K562 (cell line): ENCODE data around the gene HDLBP. TPM values are rescaled to one million over a fixed set of nuclear protein-coding genes. Genes with fewer than 3 reads are reported as not detected.

ENCODE experiments used
- ATAC-seq: fragments of 200-7000 bp; cut with Tn5 transposase; 3 replicates; pipeline ENCODE4 v1.9.1; 2020; ENCODE audit warnings: moderate library complexity
- BruUV-seq: library from RNA; stranded (reverse); fragments of 400-500 nt; replicated peaks from 2 replicates; lab custom pipeline; 2021; lab: Mats Ljungman, UMichigan
- CTCF ChIA-PET: fragments of 300-600 bp; formaldehyde crosslinking; extraction: SDS; loops from one replicate; lab custom pipeline; 2021; ENCODE audit warnings: low intra/inter-chr PET ratio; lab: Yijun Ruan, JAX
- POLR2A ChIA-PET: fragments of 300-600, 350-650 bp; sonication (Branson Sonifier 250); formaldehyde crosslinking; extraction: SDS; loops from one replicate; lab custom pipeline; 2021; ENCODE audit warnings: antibody characterized with exemption, inconsistent platforms; lab: Yijun Ruan, JAX
- DNase-seq, 4 experiments: peaks; one replicate each; pipeline versions ENCODE4 v3.0.0 to v3.0.0-alpha.2; 2011 to 2018; ENCODE audit warnings: low spot score in 3 of 4, mixed read lengths in 3 of 4; ENCODE audit errors: extremely low read depth in 1 of 4
- FAIRE-seq: peaks from 2 replicates; lab custom pipeline; 2011; peaks lifted over from hg19 to GRCh38; lab: Jason Lieb, UNC
- H2AFZ ChIP-seq: 2 replicates; pipeline ENCODE4 v1.6.0; 2011; ENCODE audit warnings: low read depth, low read length, control low read depth, inconsistent platforms
- H3K27ac ChIP-seq: fragments of 200-600 bp; 3 replicates; pipeline ENCODE4 v1.8.0; 2011; ENCODE audit warnings: low read depth, mild to moderate bottlenecking, control low read depth, inconsistent platforms, low read length, moderate library complexity, mixed read lengths; ENCODE audit errors: extremely low read depth
- H3K27me3 ChIP-seq, 2 experiments: fragments of 300-600 bp in 1 of 2; 2 replicates in 1 of 2; 3 replicates in 1 of 2; pipeline versions ENCODE4 v1.6.0 to v1.8.0; 2011; ENCODE audit warnings: inconsistent platforms in 2 of 2, low read length in 2 of 2, mild to moderate bottlenecking in 1 of 2, mixed read lengths in 1 of 2, moderate library complexity in 1 of 2; ENCODE audit not compliant: control insufficient read depth in 2 of 2, insufficient read depth in 2 of 2
- H3K36me3 ChIP-seq: fragments of 300-600 bp; 3 replicates; pipeline ENCODE4 v1.8.0; 2011; ENCODE audit warnings: mild to moderate bottlenecking, low read length, inconsistent platforms; ENCODE audit not compliant: control insufficient read depth, insufficient read depth
- H3K4me1 ChIP-seq, 2 experiments: fragments of 200-600 bp in 1 of 2; replicated peaks in 1 of 2; 2 replicates in 1 of 2; 3 replicates in 1 of 2; pipeline versions ENCODE4 v1.5.1 to v1.8.0; 2011; ENCODE audit warnings: inconsistent platforms in 2 of 2, low read length in 2 of 2, mild to moderate bottlenecking in 1 of 2, mixed read lengths in 1 of 2, moderate library complexity in 1 of 2; ENCODE audit not compliant: control insufficient read depth in 2 of 2, insufficient read depth in 2 of 2
- H3K4me2 ChIP-seq: 2 replicates; pipeline ENCODE4 v1.6.1; 2011; ENCODE audit warnings: low read length, control low read depth, inconsistent platforms, mixed read lengths; ENCODE audit not compliant: insufficient read depth
- H3K4me3 ChIP-seq: fragments of 200-600 bp; sonication (generic), shearing (Covaris generic); 2 replicates; pipeline ENCODE4 v1.5.1; 2016; ENCODE audit warnings: control low read depth, inconsistent platforms
- H3K79me2 ChIP-seq: fragments of 200-600 bp; 3 replicates; pipeline ENCODE4 v1.8.0; 2011; ENCODE audit warnings: low read length, inconsistent platforms; ENCODE audit not compliant: control insufficient read depth, insufficient read depth
- H3K9ac ChIP-seq, 2 experiments: 2 replicates each; pipeline versions ENCODE4 v1.6.0 to v1.6.1; 2011; ENCODE audit warnings: low read depth in 2 of 2, low read length in 2 of 2, control low read depth in 1 of 2, inconsistent platforms in 1 of 2, mild to moderate bottlenecking in 1 of 2, mixed read lengths in 1 of 2; ENCODE audit not compliant: insufficient read depth in 1 of 2
- H3K9me1 ChIP-seq: one replicate; pipeline ENCODE4 v1.6.0; 2011; ENCODE audit warnings: inconsistent platforms, mild to moderate bottlenecking, low read length, moderate library complexity; ENCODE audit not compliant: control insufficient read depth, insufficient read depth
- H3K9me3 ChIP-seq: replicated peaks from 2 replicates; pipeline ENCODE4 v1.5.1; 2011; ENCODE audit warnings: low read depth, low read length, inconsistent platforms; ENCODE audit not compliant: control insufficient read depth, insufficient read depth
- H4K20me1 ChIP-seq: replicated peaks from 2 replicates; pipeline ENCODE4 v1.6.1; 2011; ENCODE audit warnings: low read length, inconsistent platforms, mixed read lengths; ENCODE audit not compliant: control insufficient read depth, insufficient read depth
- BMI1 ChIP-seq: fragments of 150-350 bp; IDR thresholded peaks from 2 replicates; pipeline ENCODE4 v1.6.1; 2014; ENCODE audit warnings: low read length
- MYBL2 ChIP-seq, 2 experiments: fragments of 450-650 bp in 1 of 2; sonication (generic) in 1 of 2; formaldehyde crosslinking in 1 of 2; IDR thresholded peaks; 2 replicates each; pipeline versions ENCODE4 v1.6.1 to v1.8.1; 2017 to 2022; ENCODE audit warnings: borderline replicate concordance in 1 of 2, inconsistent platforms in 1 of 2, low read depth in 1 of 2, mild to moderate bottlenecking in 1 of 2, missing genetic modification reagents in 1 of 2, moderate library complexity in 1 of 2
- NR3C1 ChIP-seq: sonication (generic); formaldehyde crosslinking; IDR thresholded peaks from 2 replicates; pipeline ENCODE4 v1.8.1; 2022; ENCODE audit warnings: missing genetic modification reagents
- PRPF4 ChIP-seq: fragments of 200-400 bp; formaldehyde crosslinking; IDR thresholded peaks from one replicate; pipeline ENCODE4 v1.6.1; 2017; ENCODE audit warnings: low read length, low read depth, mild to moderate bottlenecking; ENCODE audit not compliant: insufficient read depth, poor library complexity, severe bottlenecking
- TRIM25 ChIP-seq: fragments of 450-650 bp; IDR thresholded peaks from 2 replicates; pipeline ENCODE4 v1.7.0; 2016; ENCODE audit warnings: borderline replicate concordance
- XRCC3 ChIP-seq: fragments of 450-650 bp; IDR thresholded peaks from 2 replicates; pipeline ENCODE4 v1.6.1; 2017; ENCODE audit warnings: mild to moderate bottlenecking, moderate library complexity
- ZNF121 ChIP-seq: sonication (generic); formaldehyde crosslinking; conservative IDR thresholded peaks from 2 replicates; pipeline ENCODE4 v1.8.0; 2022; ENCODE audit warnings: missing genetic modification reagents
- WGBS: fragments of 100-300 bp; shearing (Covaris generic); methylation state at CpG from one replicate; pipeline ENCODE4 v1.1.6; 2016; ENCODE audit warnings: low coverage, mixed read lengths; ENCODE audit not compliant: insufficient coverage; ENCODE audit errors: missing lambda C conversion rate; 5-methylcytosine and 5-hydroxymethylcytosine counted together
- in situ Hi-C: fragments of 300-500 bp; cut with MboI; formaldehyde crosslinking; loops from 4 replicates; pipeline ENCODE4 v1.15.0; 2018; ENCODE audit warnings: inconsistent platforms, mixed read lengths
- intact Hi-C: fragments of 100-400 bp; cut with micrococcal nuclease; formaldehyde crosslinking; loops from 2 replicates; pipeline ENCODE4 v1.14.2; 2022
- polyA plus RNA-seq, 8 experiments: library from polyadenylated mRNA; depleted of rRNA in 4 of 8; stranded (reverse) in 5 of 8; unstranded in 3 of 8; fragments of >200 nt; fragmentation: Nextera tagmentation in 2 of 8; fragmentation: Illumina TruSeq in 1 of 8; extraction: Ambion mirVana in 2 of 8; extraction: Trizol in 1 of 8; gene quantifications; 2 replicates each; pipeline versions ENCODE4 v1.2.1 to v1.2.3, GENCODE V29; 2011 to 2014; ENCODE audit warnings: inconsistent platforms in 1 of 8, missing spikeins in 1 of 8
- total RNA-seq, 7 experiments: library from RNA; depleted of rRNA in 6 of 7; stranded (reverse); fragments of >200 nt in 6 of 7; fragmentation: Illumina TruSeq in 2 of 7; extraction: Trizol in 2 of 7; gene quantifications; 2 replicates each; pipeline versions ENCODE4 v1.2.1 to v1.2.3, GENCODE V29; 2011 to 2021; ENCODE audit warnings: low replicate concordance in 1 of 7

Gene HDLBP
- total and polyA plus RNA-seq, 9 of the 15 experiments (the other 6 are each of a cell fraction or from before 2014, with no cell fraction given), result 24.4 to 378 (median 146) TPM

- ChIA-PET CTCF (no interaction called here), POLR2A (no interaction called here)
- WGBS, result 90% methylated on average over 9 of the region's 9 CpGs
- no peaks in the 10 kb centered on the region for H3K9me3 ChIP-seq
- no peak overlapping the region for H3K27ac ChIP-seq
- H3K9ac ChIP-seq, result no peak overlapping the region
- peaks cover 0 to 13% of the 10 kb centered on the region in 2 experiments; a peak in 2 of 5 replicates for H3K4me1 ChIP-seq
- H4K20me1 ChIP-seq, result peaks cover 10% of the 10 kb centered on the region; the same call in 1 of the 2 replicates
- no TSS peak for BruUV-seq
- in situ Hi-C loops, result no loop called here
- H3K9me1 ChIP-seq, result no peaks in the 10 kb centered on the region
- H3K36me3 ChIP-seq, result peaks cover 29% of the 10 kb centered on the region; the same call in 2 of the 3 replicates
- intact Hi-C loops, result no loop called here
- no peak for DNase-seq
- TF ChIP-seq NR3C1 (CRISPR knock-in tag), result no peak
- peak; percentile 70 for TF ChIP-seq ZNF121
- TF ChIP-seq MYBL2 (IDR thresholded peaks at IDR 0.05; ENCODE audit: low read depth), result no peak
- TF ChIP-seq MYBL2 (CRISPR knock-in tag; IDR thresholded peaks at IDR 0.05; ENCODE audit: borderline replicate concordance), result no peak
- no peak overlapping the region for H2AFZ ChIP-seq
- no peak overlapping the region for H3K4me3 ChIP-seq
- no peak for ATAC-seq
- H3K27me3 ChIP-seq, result no peaks in the 10 kb centered on the region
- FAIRE-seq, result no peak
- no peak overlapping the region for H3K4me2 ChIP-seq
- peaks cover 80% of the 10 kb centered on the region for H3K79me2 ChIP-seq
These were observed 29.0 kb downstream of the HDLBP start for GRCh38 chr2:241286348-241287090.

- DNase-seq (no peak), ATAC-seq (no peak), FAIRE-seq (no peak)
- TF ChIP-seq PRPF4 (no peak), BMI1 (no peak), TRIM25 (no peak), XRCC3 (no peak)
- CTCF ChIA-PET, result no interaction called here
- no peak overlapping the region for H3K27ac ChIP-seq
- intact Hi-C loops, result no loop called here
- H3K9me1 ChIP-seq, result no peaks in the 10 kb centered on the region
- H3K9ac ChIP-seq, result no peak overlapping the region
- H3K27me3 ChIP-seq, result no peaks in the 10 kb centered on the region
- POLR2A ChIA-PET, result no interaction called here
- H2AFZ ChIP-seq, result no peak overlapping the region
- H3K9me3 ChIP-seq, result no peaks in the 10 kb centered on the region
- no peak overlapping the region for H3K4me3 ChIP-seq
- H3K79me2 ChIP-seq, result peaks cover 80% of the 10 kb centered on the region
- no TSS peak for BruUV-seq
- 100% methylated on average over 1 of the region's 1 CpG for WGBS
- peaks cover 9% of the 10 kb centered on the region; the same call in 1 of the 2 replicates for H4K20me1 ChIP-seq
- in situ Hi-C loops, result no loop called here
- peaks cover 0 to 13% of the 10 kb centered on the region in 2 experiments; a peak in 2 of 5 replicates for H3K4me1 ChIP-seq
- peaks cover 29% of the 10 kb centered on the region; the same call in 1 of the 3 replicates for H3K36me3 ChIP-seq
- no peak overlapping the region for H3K4me2 ChIP-seq
These were observed 29.9 kb downstream of the HDLBP start for GRCh38 chr2:241285596-241285995.
